ENCODE measurements around the gene DDIT3. TPM values are rescaled to one million over a fixed set of nuclear protein-coding genes. Genes with fewer than 3 reads are reported as not detected.

The DDIT3 gene
- total RNA-seq, 1 experiment from 2014 or later = 27.4 TPM

- intact Hi-C loops (cut with micrococcal nuclease) = no loop called here
- no peaks in the 10 kb centered on the region for H4K20me1 ChIP-seq (ENCODE audit: low read length)
- ChIA-PET POLR2A (ENCODE audit: unreplicated experiment) (no interaction called here), CTCF (interaction anchor here (1.0 kb wide), 1 partner anchor 10 kb away, joined by 3 read pairs; the partner anchor contains the start of gene GLI1)
- no TSS peak for BruUV-seq (replicated peaks)
- H3K27ac ChIP-seq (ENCODE audit: low read length) = no peak overlapping the region
- no peak overlapping the region for H3K9ac ChIP-seq (ENCODE audit: low read length)
- DNase-seq (no peak), ATAC-seq (no peak)
- H3K4me2 ChIP-seq (ENCODE audit: low read length) = no peak overlapping the region
- no peaks in the 10 kb centered on the region for H3K9me3 ChIP-seq (ENCODE audit: low read length)
- no peaks in the 10 kb centered on the region for H3K9me2 ChIP-seq (replicated peaks; ENCODE audit: low read length)
- no peak for TF ChIP-seq CTCF (conservative IDR thresholded peaks at IDR 0.05; ENCODE audit: low read depth, low read length)
- no peak for TF ChIP-seq EZH2 (IDR thresholded peaks at IDR 0.05; ENCODE audit: low read length, unreplicated experiment)
- TF ChIP-seq EZH2phosphoT487 (IDR thresholded peaks at IDR 0.05; ENCODE audit: borderline replicate concordance, low read length) = no peak
- H2AFZ ChIP-seq (ENCODE audit: low read length) = no peak overlapping the region
- no peak overlapping the region for H3K4me3 ChIP-seq (ENCODE audit: low read length)
- H3K79me2 ChIP-seq (ENCODE audit: low read length) = no peaks in the 10 kb centered on the region
- H3K27me3 ChIP-seq (ENCODE audit: low read length) = peaks cover 77% of the 10 kb centered on the region
- H3K4me1 ChIP-seq (ENCODE audit: insufficient read depth, low read length) = no peaks in the 10 kb centered on the region
- H3K36me3 ChIP-seq (ENCODE audit: low read depth, low read length) = no peaks in the 10 kb centered on the region
- H3F3A ChIP-seq (ENCODE audit: low read length, unreplicated experiment) = no peaks in the 10 kb centered on the region
These were observed 50.8 kb downstream of the DDIT3 start for GRCh38 chr12:57469296-57470164.

- Histone ChIP-seq H3K27ac (ENCODE audit: low read length) (no peak overlapping the region), H3K4me3 (ENCODE audit: low read length) (no peak overlapping the region), H3K9me3 (ENCODE audit: low read length) (no peaks in the 10 kb centered on the region), H3K9me2 (replicated peaks; ENCODE audit: low read length) (no peaks in the 10 kb centered on the region), H3K79me2 (ENCODE audit: low read length) (no peaks in the 10 kb centered on the region), H3K4me2 (ENCODE audit: low read length) (no peak overlapping the region), H3K9ac (ENCODE audit: low read length) (no peak overlapping the region), H3F3A (ENCODE audit: low read length, unreplicated experiment) (no peaks in the 10 kb centered on the region), H3K36me3 (ENCODE audit: low read depth, low read length) (no peaks in the 10 kb centered on the region), H4K20me1 (ENCODE audit: low read length) (no peaks in the 10 kb centered on the region), H3K27me3 (ENCODE audit: low read length) (peaks cover 66% of the 10 kb centered on the region), H2AFZ (ENCODE audit: low read length) (no peak overlapping the region), H3K4me1 (ENCODE audit: insufficient read depth, low read length) (no peaks in the 10 kb centered on the region)
- DNase-seq (no peak), ATAC-seq (no peak)
- intact Hi-C loops (cut with micrococcal nuclease) = no loop called here
- ChIA-PET POLR2A (ENCODE audit: unreplicated experiment) (no interaction called here), CTCF (no interaction called here)
- no peak for TF ChIP-seq EZH2 (IDR thresholded peaks at IDR 0.05; ENCODE audit: low read length, unreplicated experiment)
- no peak for TF ChIP-seq EZH2phosphoT487 (IDR thresholded peaks at IDR 0.05; ENCODE audit: borderline replicate concordance, low read length)
- BruUV-seq (replicated peaks) = no TSS peak
These were observed 52.4 kb downstream of the DDIT3 start for GRCh38 chr12:57467915-57468314.

DNA sequence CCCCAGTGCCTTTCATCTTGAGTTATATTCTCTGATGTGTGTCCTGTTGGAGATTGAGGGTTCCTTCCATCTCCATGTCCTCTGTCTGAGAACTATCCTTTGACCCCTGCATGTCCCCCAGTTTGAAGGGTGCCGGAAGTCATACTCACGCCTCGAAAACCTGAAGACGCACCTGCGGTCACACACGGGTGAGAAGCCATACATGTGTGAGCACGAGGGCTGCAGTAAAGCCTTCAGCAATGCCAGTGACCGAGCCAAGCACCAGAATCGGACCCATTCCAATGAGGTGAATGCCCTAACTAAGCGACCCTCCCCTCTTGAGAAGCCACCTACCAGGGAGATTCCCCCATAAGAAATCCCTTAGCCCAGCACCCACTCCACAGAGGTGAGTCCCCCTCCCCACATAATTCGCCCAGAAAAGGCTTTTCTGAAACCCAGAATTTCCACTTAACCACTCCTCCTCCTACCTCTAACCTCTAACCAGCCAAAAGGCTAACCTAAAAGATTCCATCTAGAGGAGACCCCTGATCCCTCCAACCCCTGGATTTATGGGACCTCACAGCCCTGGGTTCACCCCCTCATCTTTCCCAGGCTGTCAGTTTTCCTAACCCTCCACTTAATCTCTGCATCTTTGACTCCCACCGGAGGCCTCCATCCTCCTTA, 53.0 kb downstream of the DDIT3 start:
- peaks cover 60% of the 10 kb centered on the region for H3K27me3 ChIP-seq (ENCODE audit: low read length)
- no peaks in the 10 kb centered on the region for H3K9me3 ChIP-seq (ENCODE audit: low read length)
- no peaks in the 10 kb centered on the region for H4K20me1 ChIP-seq (ENCODE audit: low read length)
- no peaks in the 10 kb centered on the region for H3K4me1 ChIP-seq (ENCODE audit: insufficient read depth, low read length)
- no peak overlapping the region for H3K9ac ChIP-seq (ENCODE audit: low read length)
- H3K36me3 ChIP-seq (ENCODE audit: low read depth, low read length) = no peaks in the 10 kb centered on the region
- ChIA-PET CTCF (no interaction called here), POLR2A (ENCODE audit: unreplicated experiment) (no interaction called here)
- H3K4me3 ChIP-seq (ENCODE audit: low read length) = no peak overlapping the region
- H3K4me2 ChIP-seq (ENCODE audit: low read length) = no peak overlapping the region
- no peaks in the 10 kb centered on the region for H3F3A ChIP-seq (ENCODE audit: low read length, unreplicated experiment)
- H3K79me2 ChIP-seq (ENCODE audit: low read length) = no peaks in the 10 kb centered on the region
- no peak overlapping the region for H3K27ac ChIP-seq (ENCODE audit: low read length)
- intact Hi-C loops (cut with micrococcal nuclease) = no loop called here
- no peaks in the 10 kb centered on the region for H3K9me2 ChIP-seq (replicated peaks; ENCODE audit: low read length)
- ATAC-seq (no peak), DNase-seq (no peak)
- TF ChIP-seq EZH2 (IDR thresholded peaks at IDR 0.05; ENCODE audit: low read length, unreplicated experiment) (no peak), EZH2phosphoT487 (IDR thresholded peaks at IDR 0.05; ENCODE audit: borderline replicate concordance, low read length) (no peak), CTCF (conservative IDR thresholded peaks at IDR 0.05; ENCODE audit: low read depth, low read length) (no peak)
- no TSS peak for BruUV-seq (replicated peaks)
- no peak overlapping the region for H2AFZ ChIP-seq (ENCODE audit: low read length)

Small RNA genes lying within 50 kb of the gene (microRNA-seq; reads per million reads assigned to microRNA genes)
- gene MIR616 (ENCODE audit: unreplicated experiment) (0.75 reads per million), gene MIR6758 (ENCODE audit: unreplicated experiment) (0.75 reads per million)

Other genes starting within 250 kb of the DDIT3 start
- gene R3HDM2, start 89.5 kb downstream of the DDIT3 start, total RNA-seq (2014; rRNA removed) = 14.0 and 15.7 TPM in 2 replicates
- gene INHBC, start 85.7 kb downstream of the DDIT3 start, total RNA-seq (2014; rRNA removed) = not detected in 2 replicates
- gene INHBE, start 65.2 kb downstream of the DDIT3 start, total RNA-seq (2014; rRNA removed) = not detected in 2 replicates
- 3.0 TPM in 1 of 2 replicates, not detected in the other for gene GLI1, start 60.7 kb downstream of the DDIT3 start, total RNA-seq (2014; rRNA removed)
- gene ARHGAP9, start 40.6 kb downstream of the DDIT3 start, total RNA-seq (2014; rRNA removed) = not detected in 2 replicates
- gene MARS1, start 32.4 kb downstream of the DDIT3 start, total RNA-seq (2014; rRNA removed) = 209 and 210 TPM in 2 replicates
- gene MBD6, start 2.3 kb upstream of the DDIT3 start, total RNA-seq (2014; rRNA removed) = 13.1 and 13.2 TPM in 2 replicates
- gene DCTN2, start 26.7 kb upstream of the DDIT3 start, total RNA-seq (2014; rRNA removed) = 88.5 and 96.4 TPM in 2 replicates
- gene KIF5A, start 29.5 kb upstream of the DDIT3 start, total RNA-seq (2014; rRNA removed) = not detected in 2 replicates
- 83.6 and 88.6 TPM in 2 replicates for gene PIP4K2C, start 70.7 kb upstream of the DDIT3 start, total RNA-seq (2014; rRNA removed)
- gene DTX3, start 84.3 kb upstream of the DDIT3 start, total RNA-seq (2014; rRNA removed) = 11.9 and 15.9 TPM in 2 replicates
- gene ARHGEF25, start 90.9 kb upstream of the DDIT3 start, total RNA-seq (2014; rRNA removed) = 10.0 and 18.1 TPM in 2 replicates
- 39.0 and 42.3 TPM in 2 replicates for gene B4GALNT1, start 112.7 kb upstream of the DDIT3 start, total RNA-seq (2014; rRNA removed)
- 145 and 223 TPM in 2 replicates for gene OS9, start 173.6 kb upstream of the DDIT3 start, total RNA-seq (2014; rRNA removed)
- 0.23 and 0.40 TPM in 2 replicates for gene AGAP2, start 218.2 kb upstream of the DDIT3 start, total RNA-seq (2014; rRNA removed)
- 18.9 and 20.3 TPM in 2 replicates for gene TSPAN31, start 224.5 kb upstream of the DDIT3 start, total RNA-seq (2014; rRNA removed)
- gene CDK4, start 231.8 kb upstream of the DDIT3 start, total RNA-seq (2014; rRNA removed) = 212 and 229 TPM in 2 replicates
- 9.3 and 13.4 TPM in 2 replicates for gene MARCHF9, start 234.6 kb upstream of the DDIT3 start, total RNA-seq (2014; rRNA removed)
- gene CYP27B1, start 246.6 kb upstream of the DDIT3 start, total RNA-seq (2014; rRNA removed) = 8.1 and 8.6 TPM in 2 replicates

Measured in PC-3 (cell line).